BLaER1 (cell line): Measurements from ENCODE around the gene TGFBR3.

Experiments
- H3K27ac ChIP-seq: shearing (Covaris generic); formaldehyde crosslinking; 2 replicates; pipeline ENCODE4 v1.8.1; 2022
- H3K27me3 ChIP-seq: shearing (Covaris generic); formaldehyde crosslinking; 2 replicates; pipeline ENCODE4 v1.8.1; 2022
- H3K36me3 ChIP-seq: shearing (Covaris generic); formaldehyde crosslinking; 2 replicates; pipeline ENCODE4 v1.8.1; 2022
- H3K4me1 ChIP-seq: shearing (Covaris generic); formaldehyde crosslinking; 2 replicates; pipeline ENCODE4 v1.8.1; 2022
- H3K4me2 ChIP-seq: shearing (Covaris generic); formaldehyde crosslinking; 2 replicates; pipeline ENCODE4 v1.8.1; 2022
- H3K4me3 ChIP-seq: shearing (Covaris generic); formaldehyde crosslinking; 2 replicates; pipeline ENCODE4 v1.8.1; 2022
- H3K9ac ChIP-seq: shearing (Covaris generic); formaldehyde crosslinking; 2 replicates; pipeline ENCODE4 v1.8.1; 2022
- H3K9me3 ChIP-seq: shearing (Covaris generic); formaldehyde crosslinking; 2 replicates; pipeline ENCODE4 v1.8.1; 2022
- H4K20me1 ChIP-seq: shearing (Covaris generic); formaldehyde crosslinking; 2 replicates; pipeline ENCODE4 v1.8.1; 2022
- Cebpa-rat ChIP-seq: shearing (Covaris generic); IDR thresholded peaks from 2 replicates; pipeline ENCODE4 v1.8.1; 2022

TGFBR3 gene

DNA sequence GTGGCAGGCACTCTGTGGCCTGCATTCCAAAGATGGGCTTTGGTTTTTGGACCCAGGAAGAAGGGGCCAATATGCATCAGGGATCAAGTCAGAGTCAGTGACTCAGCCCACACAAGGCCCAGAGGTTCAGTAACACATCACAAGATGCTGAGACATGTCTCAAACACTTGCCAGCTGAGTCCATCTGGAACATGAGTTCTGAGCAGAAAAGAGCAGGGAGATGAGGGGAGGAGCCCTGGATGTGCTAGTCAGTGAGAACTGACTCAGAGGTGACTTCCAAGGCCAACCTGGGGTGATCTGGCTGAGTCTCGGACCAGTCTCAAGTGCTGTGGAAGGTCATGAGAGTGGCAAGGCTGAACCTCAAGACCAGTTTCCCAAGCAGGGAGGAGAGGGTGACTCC lies 235.2 kb downstream of the TGFBR3 start:
- Histone ChIP-seq H3K27ac (peak overlapping the region; percentile 57), H3K4me3 (no peak overlapping the region), H3K27me3 (no peaks in the 10 kb centered on the region), H3K9ac (peak overlapping the region; percentile 26; the same call in 1 of the 2 replicates), H4K20me1 (no peaks in the 10 kb centered on the region), H3K36me3 (no peaks in the 10 kb centered on the region), H3K9me3 (peaks cover 4% of the 10 kb centered on the region), H3K4me2 (peak overlapping the region; percentile 65), H3K4me1 (peaks cover 79% of the 10 kb centered on the region)
- no peak for TF ChIP-seq Cebpa-rat

DNA sequence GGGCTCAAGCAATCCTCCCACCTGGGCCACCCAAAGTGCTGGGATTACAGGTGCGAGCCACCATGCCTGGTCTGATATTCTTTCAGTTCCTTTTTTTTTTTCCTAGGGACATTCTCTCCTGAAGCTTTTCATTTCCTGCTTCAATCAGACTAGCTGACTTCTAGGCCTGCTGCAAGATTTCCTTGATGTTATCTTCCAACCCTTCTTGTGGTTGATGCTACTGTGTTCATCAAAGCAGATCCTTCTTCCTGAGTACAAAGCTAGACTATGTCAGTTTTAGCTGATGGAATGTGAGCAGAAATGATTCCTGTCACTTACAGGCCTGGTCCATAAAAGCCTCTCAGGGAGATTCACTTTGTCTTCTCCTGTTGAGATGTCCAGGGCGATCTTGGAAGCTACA lies 238.9 kb downstream of the TGFBR3 start:
- H3K27me3 ChIP-seq, result no peaks in the 10 kb centered on the region
- peaks cover 10% of the 10 kb centered on the region for H3K9me3 ChIP-seq
- peaks cover 72% of the 10 kb centered on the region for H3K4me1 ChIP-seq
- H3K4me2 ChIP-seq, result peak overlapping the region; percentile 73
- H3K9ac ChIP-seq, result no peak overlapping the region; the same call in 1 of the 2 replicates
- no peak for TF ChIP-seq Cebpa-rat
- no peak overlapping the region for H3K4me3 ChIP-seq
- H3K27ac ChIP-seq, result peak overlapping the region; percentile 50
- no peaks in the 10 kb centered on the region for H4K20me1 ChIP-seq
- H3K36me3 ChIP-seq, result no peaks in the 10 kb centered on the region

GRCh38 chr1:91645031-91645430 lies 240.9 kb downstream of the TGFBR3 start:
- Histone ChIP-seq H3K4me2 (peak overlapping the region; percentile 73; the same call in 1 of the 2 replicates), H3K9ac (no peak overlapping the region), H3K27ac (no peak overlapping the region; the same call in 1 of the 2 replicates), H3K4me1 (peaks cover 52% of the 10 kb centered on the region), H3K27me3 (no peaks in the 10 kb centered on the region), H3K36me3 (no peaks in the 10 kb centered on the region), H3K4me3 (no peak overlapping the region), H4K20me1 (no peaks in the 10 kb centered on the region), H3K9me3 (peaks cover 30% of the 10 kb centered on the region)
- no peak for TF ChIP-seq Cebpa-rat

DNA sequence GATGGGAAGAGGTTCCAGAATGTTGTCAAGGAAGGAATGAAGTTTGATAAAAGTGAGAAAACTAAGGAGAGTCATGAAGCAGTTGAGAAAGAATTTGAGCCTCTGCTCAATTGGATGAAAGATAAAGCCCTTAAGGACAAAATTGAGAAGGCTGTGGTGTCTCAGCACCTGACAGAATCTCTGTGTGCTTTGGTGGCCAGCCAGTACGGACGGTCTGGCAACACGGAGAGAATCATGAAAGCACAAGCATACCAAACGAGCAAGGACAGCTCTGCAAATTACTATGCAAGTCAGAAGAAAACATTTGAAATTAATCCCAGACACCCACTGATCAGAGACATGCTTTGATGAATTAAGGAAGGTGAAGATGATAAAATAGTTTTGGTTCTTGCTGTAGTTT lies 242.5 kb downstream of the TGFBR3 start:
- Histone ChIP-seq H4K20me1 (no peaks in the 10 kb centered on the region), H3K27ac (no peak overlapping the region), H3K4me3 (no peak overlapping the region), H3K4me2 (no peak overlapping the region), H3K27me3 (no peaks in the 10 kb centered on the region), H3K4me1 (peaks cover 36% of the 10 kb centered on the region), H3K36me3 (no peaks in the 10 kb centered on the region), H3K9me3 (peaks cover 38% of the 10 kb centered on the region), H3K9ac (no peak overlapping the region)
- TF ChIP-seq Cebpa-rat, result no peak

- Histone ChIP-seq H4K20me1 (no peaks in the 10 kb centered on the region), H3K4me2 (no peak overlapping the region), H3K4me1 (peaks cover 11% of the 10 kb centered on the region), H3K4me3 (no peak overlapping the region), H3K36me3 (no peaks in the 10 kb centered on the region), H3K9ac (no peak overlapping the region), H3K27ac (no peak overlapping the region), H3K9me3 (peaks cover 38% of the 10 kb centered on the region), H3K27me3 (no peaks in the 10 kb centered on the region)
- no peak for TF ChIP-seq Cebpa-rat
Observed at GRCh38 chr1:91640877-91641526, 244.9 kb downstream of the TGFBR3 start.

DNA sequence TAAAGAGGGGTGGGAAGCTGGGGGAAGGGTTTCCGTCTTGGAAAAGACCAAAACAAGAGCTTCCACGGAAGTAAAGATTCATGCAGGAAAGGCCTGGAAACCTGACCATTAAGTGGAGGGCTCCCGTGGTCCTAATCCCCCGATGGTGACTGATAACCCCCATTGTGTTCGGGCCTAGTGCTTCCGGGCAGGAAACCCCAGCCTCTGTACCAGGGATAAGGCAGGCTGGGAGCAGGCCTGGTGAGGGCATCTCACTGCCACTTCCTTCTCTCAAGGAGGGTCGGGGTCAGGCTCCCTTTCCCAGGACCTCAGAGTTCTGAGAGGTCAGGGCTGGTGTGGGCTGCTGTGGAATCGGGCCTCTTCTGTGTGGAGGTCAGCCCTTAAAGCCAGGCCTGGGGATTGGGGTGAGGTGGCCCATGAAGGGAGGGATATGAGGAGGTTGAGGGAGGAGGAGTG lies 248.4 kb downstream of the TGFBR3 start:
- no peak overlapping the region for H3K27ac ChIP-seq
- no peaks in the 10 kb centered on the region for H3K4me1 ChIP-seq
- H3K36me3 ChIP-seq, result no peaks in the 10 kb centered on the region
- H3K4me2 ChIP-seq, result no peak overlapping the region
- no peak overlapping the region for H3K9ac ChIP-seq
- no peaks in the 10 kb centered on the region for H3K27me3 ChIP-seq
- no peaks in the 10 kb centered on the region for H4K20me1 ChIP-seq
- no peak for TF ChIP-seq Cebpa-rat
- H3K9me3 ChIP-seq, result peaks cover 32% of the 10 kb centered on the region
- H3K4me3 ChIP-seq, result no peak overlapping the region

DNA sequence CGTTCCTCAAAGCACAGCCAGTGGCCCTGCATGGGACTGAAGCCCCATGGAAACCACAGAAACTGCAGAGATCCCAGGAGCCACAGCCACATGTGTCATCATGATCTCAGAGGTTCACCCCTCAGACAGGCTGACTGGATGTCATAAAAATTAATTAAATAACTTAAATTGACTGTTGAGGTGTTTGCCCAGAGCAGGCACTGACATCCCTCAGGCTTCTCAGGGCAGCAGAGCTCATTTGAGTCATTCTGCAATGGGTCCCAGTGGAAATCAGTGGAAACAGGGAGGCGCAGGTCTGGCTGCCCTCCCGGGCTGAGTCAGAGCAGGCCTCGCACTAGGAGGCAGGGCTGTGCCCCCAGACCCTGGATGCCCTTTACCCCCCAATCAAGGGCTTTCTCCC lies 250.2 kb downstream of the TGFBR3 start:
- no peak overlapping the region for H3K4me2 ChIP-seq
- peaks cover 15% of the 10 kb centered on the region for H3K9me3 ChIP-seq
- no peak overlapping the region for H3K27ac ChIP-seq
- no peak overlapping the region for H3K4me3 ChIP-seq
- no peak for TF ChIP-seq Cebpa-rat
- no peaks in the 10 kb centered on the region for H3K27me3 ChIP-seq
- H3K9ac ChIP-seq, result no peak overlapping the region
- no peaks in the 10 kb centered on the region for H3K36me3 ChIP-seq
- H4K20me1 ChIP-seq, result no peaks in the 10 kb centered on the region
- H3K4me1 ChIP-seq, result no peaks in the 10 kb centered on the region

DNA sequence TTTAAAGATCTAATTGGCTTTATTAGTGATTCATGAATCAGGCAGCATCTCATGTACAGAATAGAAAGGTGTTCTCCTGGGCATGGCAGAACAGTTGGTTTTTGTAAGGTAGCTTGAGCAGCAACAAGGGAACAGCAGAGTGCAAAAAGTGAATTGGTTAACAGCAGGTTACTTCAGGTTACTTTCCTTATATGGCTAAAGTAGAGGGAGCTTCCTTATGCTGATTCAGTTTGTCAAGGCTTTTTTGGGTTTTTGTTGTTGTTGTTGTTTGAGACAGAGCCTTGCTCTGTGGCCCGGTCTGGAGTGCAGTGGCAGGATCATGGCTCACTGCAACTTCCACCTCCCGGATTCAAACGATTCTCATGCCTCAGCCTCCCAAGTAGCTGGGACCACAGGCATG lies 252.5 kb downstream of the TGFBR3 start:
- no peaks in the 10 kb centered on the region for H3K27me3 ChIP-seq
- H3K9ac ChIP-seq, result no peak overlapping the region
- no peaks in the 10 kb centered on the region for H3K4me1 ChIP-seq
- no peaks in the 10 kb centered on the region; the same call in 1 of the 2 replicates for H3K9me3 ChIP-seq
- no peak for TF ChIP-seq Cebpa-rat
- H3K4me3 ChIP-seq, result no peak overlapping the region
- no peak overlapping the region for H3K4me2 ChIP-seq
- H3K27ac ChIP-seq, result no peak overlapping the region
- no peaks in the 10 kb centered on the region for H3K36me3 ChIP-seq
- H4K20me1 ChIP-seq, result no peaks in the 10 kb centered on the region

GRCh38 chr1:91631718-91632330 lies 254.1 kb downstream of the TGFBR3 start:
- no peak for TF ChIP-seq Cebpa-rat
- Histone ChIP-seq H3K4me2 (no peak overlapping the region), H3K9me3 (peaks cover 5% of the 10 kb centered on the region; the same call in 1 of the 2 replicates), H3K4me1 (no peaks in the 10 kb centered on the region), H3K36me3 (no peaks in the 10 kb centered on the region), H4K20me1 (no peaks in the 10 kb centered on the region), H3K4me3 (no peak overlapping the region), H3K9ac (no peak overlapping the region), H3K27me3 (no peaks in the 10 kb centered on the region), H3K27ac (no peak overlapping the region)

DNA sequence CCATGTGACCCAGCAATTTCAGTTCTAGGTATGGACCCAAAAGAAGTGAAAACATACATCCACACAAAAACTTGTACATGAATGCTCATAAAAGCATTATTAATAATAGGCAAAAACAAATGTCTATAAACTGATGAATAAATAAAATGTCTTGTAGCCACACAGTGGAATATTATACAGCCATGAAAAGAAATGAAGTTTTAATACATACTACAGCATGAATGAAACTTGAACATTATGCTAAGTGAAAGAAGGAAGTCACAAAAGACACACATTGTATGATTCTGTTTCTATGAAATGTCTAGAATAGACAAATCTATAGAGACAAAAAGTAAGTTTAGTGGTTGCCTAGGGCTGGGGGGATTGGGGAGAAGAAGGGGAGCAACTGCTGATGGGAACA lies 255.1 kb downstream of the TGFBR3 start:
- no peaks in the 10 kb centered on the region for H4K20me1 ChIP-seq
- no peak for TF ChIP-seq Cebpa-rat

More for the DNA sequence above, 255.1 kb downstream of the TGFBR3 start:
- no peak overlapping the region for H3K27ac ChIP-seq
- no peak overlapping the region for H3K4me2 ChIP-seq
- H3K4me1 ChIP-seq, result no peaks in the 10 kb centered on the region
- peaks cover 5% of the 10 kb centered on the region; the same call in 1 of the 2 replicates for H3K9me3 ChIP-seq
- H3K36me3 ChIP-seq, result no peaks in the 10 kb centered on the region
- no peak overlapping the region for H3K4me3 ChIP-seq
- H3K9ac ChIP-seq, result no peak overlapping the region
- no peaks in the 10 kb centered on the region for H3K27me3 ChIP-seq
